ENCODE results near the gene SYT14. TPM values are rescaled to one million over a fixed set of nuclear protein-coding genes. Genes with fewer than 3 reads are reported as not detected.

Gene SYT14
- total and polyA plus RNA-seq, 2 of the 4 experiments (the other 2 are of a cell fraction): 0.14 to 1.3 TPM

DNA sequence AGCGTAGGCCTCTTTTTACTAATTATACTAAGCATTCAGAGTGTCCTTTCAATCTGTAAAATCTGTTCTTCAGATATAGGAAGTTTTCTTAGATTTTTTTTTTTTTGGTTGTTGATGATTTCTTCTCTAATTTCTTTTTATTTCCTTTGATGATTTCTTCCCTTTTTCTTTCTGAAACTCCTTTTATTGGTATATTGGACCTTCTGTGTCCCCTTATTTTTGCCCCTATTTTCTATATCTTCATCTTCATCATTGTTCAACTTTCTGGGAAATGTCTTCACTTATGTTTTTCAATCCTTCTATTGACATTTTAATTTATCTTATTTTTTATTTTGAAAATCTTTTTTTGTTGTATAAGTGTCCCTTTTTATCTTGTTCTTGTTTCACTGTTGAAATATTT, 17.2 kb upstream of the SYT14 start:
- no peak overlapping the region for H3K27ac ChIP-seq (ENCODE audit: insufficient read depth, low read length)
- no peak for ATAC-seq (ENCODE audit: low read depth)
- no peak for DNase-seq
- no peaks in the 10 kb centered on the region for H3K9me1 ChIP-seq (ENCODE audit: insufficient read depth, low read length)
- H3K79me1 ChIP-seq (ENCODE audit: low read depth in 1 of 2, low read length in 2 of 2): no peaks in the 10 kb centered on the region
- H3K18ac ChIP-seq (ENCODE audit: low read depth, low read length): no peak overlapping the region
- no peak overlapping the region for H2BK20ac ChIP-seq (ENCODE audit: low read depth, low read length)
- BruUV-seq (replicated peaks): no TSS peak
- H3K23ac ChIP-seq (ENCODE audit: low read depth, low read length): no peak overlapping the region
- H4K8ac ChIP-seq (ENCODE audit: low read depth in 2 of 2, low read length in 2 of 2): no peak overlapping the region
- WGBS, 2 experiments (ENCODE audit: extremely low coverage in 2 of 2, insufficient read length in 1 of 2): no CpG with 5 or more reads among the region's 1 CpG
- no peak overlapping the region for H2AFZ ChIP-seq (replicated peaks; ENCODE audit: low read length, poor library complexity)
- H3K56ac ChIP-seq (ENCODE audit: extremely low read depth, insufficient read depth, low read length): no peak overlapping the region
- CTCF ChIA-PET: no interaction called here
- in situ Hi-C loops (cut with MboI; ENCODE audit: low sequenced_read_pairs) (no loop called here), dilution Hi-C loops (cut with HindIII; ENCODE audit: low sequenced_read_pairs, unreplicated experiment) (no loop called here), intact Hi-C loops (cut with micrococcal nuclease) (no loop called here)
- no peak overlapping the region for H4K5ac ChIP-seq (ENCODE audit: low read depth, low read length)
- H3K4ac ChIP-seq (ENCODE audit: low read depth, low read length): no peak overlapping the region
- no peak overlapping the region for H3K9ac ChIP-seq (ENCODE audit: low read depth, low read length)
- H2BK5ac ChIP-seq (ENCODE audit: low read depth, low read length, poor library complexity, severe bottlenecking): no peak overlapping the region
- H2AK5ac ChIP-seq (ENCODE audit: low read depth, low read length): no peak overlapping the region
- H3K14ac ChIP-seq (replicated peaks; ENCODE audit: low read depth, low read length): no peak overlapping the region
- H3K4me2 ChIP-seq (ENCODE audit: low read depth, low read length): no peak overlapping the region
- H3K9me3 ChIP-seq (ENCODE audit: control insufficient read depth, insufficient read depth, low read length): no peaks in the 10 kb centered on the region
- no peak overlapping the region for H2BK120ac ChIP-seq (ENCODE audit: low read depth, low read length)
- TF ChIP-seq POLR2A (IDR thresholded peaks at IDR 0.05; ENCODE audit: low read depth, low read length) (no peak), NFE2L2 (IDR thresholded peaks at IDR 0.05; ENCODE audit: low read depth, low read length) (no peak), MAFK (IDR thresholded peaks at IDR 0.05; ENCODE audit: low read depth, low read length) (no peak), CHD1 (IDR thresholded peaks at IDR 0.05; ENCODE audit: low read depth, low read length) (no peak), SMC3 (IDR thresholded peaks at IDR 0.05; ENCODE audit: low read depth, low read length) (no peak), RCOR1 (IDR thresholded peaks at IDR 0.05; ENCODE audit: insufficient replicate concordance, low read length) (no peak), FOS (IDR thresholded peaks at IDR 0.05; ENCODE audit: low read depth, low read length) (no peak), BHLHE40 (IDR thresholded peaks at IDR 0.05; ENCODE audit: low read depth, low read length) (no peak)
- TF ChIP-seq, protein P1, sequence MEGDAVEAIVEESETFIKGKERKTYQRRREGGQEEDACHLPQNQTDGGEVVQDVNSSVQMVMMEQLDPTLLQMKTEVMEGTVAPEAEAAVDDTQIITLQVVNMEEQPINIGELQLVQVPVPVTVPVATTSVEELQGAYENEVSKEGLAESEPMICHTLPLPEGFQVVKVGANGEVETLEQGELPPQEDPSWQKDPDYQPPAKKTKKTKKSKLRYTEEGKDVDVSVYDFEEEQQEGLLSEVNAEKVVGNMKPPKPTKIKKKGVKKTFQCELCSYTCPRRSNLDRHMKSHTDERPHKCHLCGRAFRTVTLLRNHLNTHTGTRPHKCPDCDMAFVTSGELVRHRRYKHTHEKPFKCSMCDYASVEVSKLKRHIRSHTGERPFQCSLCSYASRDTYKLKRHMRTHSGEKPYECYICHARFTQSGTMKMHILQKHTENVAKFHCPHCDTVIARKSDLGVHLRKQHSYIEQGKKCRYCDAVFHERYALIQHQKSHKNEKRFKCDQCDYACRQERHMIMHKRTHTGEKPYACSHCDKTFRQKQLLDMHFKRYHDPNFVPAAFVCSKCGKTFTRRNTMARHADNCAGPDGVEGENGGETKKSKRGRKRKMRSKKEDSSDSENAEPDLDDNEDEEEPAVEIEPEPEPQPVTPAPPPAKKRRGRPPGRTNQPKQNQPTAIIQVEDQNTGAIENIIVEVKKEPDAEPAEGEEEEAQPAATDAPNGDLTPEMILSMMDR (conservative IDR thresholded peaks at IDR 0.05; ENCODE audit: low read depth, low read length): no peak
- H3K4me1 ChIP-seq (ENCODE audit: control insufficient read depth, insufficient read depth, low read length): no peaks in the 10 kb centered on the region
- no peaks in the 10 kb centered on the region for H3K27me3 ChIP-seq (ENCODE audit: control insufficient read depth, insufficient read depth, low read length)
- no peaks in the 10 kb centered on the region for H3K36me3 ChIP-seq (ENCODE audit: control insufficient read depth, insufficient read depth, low read length)
- H4K20me1 ChIP-seq (ENCODE audit: insufficient read depth, low read length): no peaks in the 10 kb centered on the region
- no peak overlapping the region for H2BK15ac ChIP-seq (ENCODE audit: low read depth, low read length)
- POLR2A ChIA-PET (ENCODE audit: unreplicated experiment): no interaction called here
- no peak overlapping the region for H2AK9ac ChIP-seq (replicated peaks; ENCODE audit: low read depth, low read length, poor library complexity)
- H3K4me3 ChIP-seq (ENCODE audit: insufficient read depth, low read depth, low read length): no peak overlapping the region
- no peak overlapping the region for H4K91ac ChIP-seq (ENCODE audit: insufficient read depth, low read depth, low read length)
